HS-27A (cell line): Measurements from ENCODE around the gene SLC5A4.
"Not testable (repeated sequence)": the region's sequence is repeated elsewhere in the genome, so short reads cannot be mapped to it uniquely, and the experiment has no call there.

Source experiments
- DNase-seq: peaks from one replicate; pipeline ENCODE4 v3.0.0-alpha.2; 2012; ENCODE audit warnings: low read depth, missing footprints

SLC5A4 gene

GRCh38 chr22:32255217-32255616 is at the start of gene SLC5A4:
TSS of gene SLC5A4 (minus strand) at chr22:32255347. CDS start at chr22:32255329, 18 bp downstream.
- no peak for DNase-seq

- not testable (repeated sequence) for DNase-seq
Measured at GRCh38 chr22:32293921-32294320, 38.8 kb upstream of the SLC5A4 start.

DNA sequence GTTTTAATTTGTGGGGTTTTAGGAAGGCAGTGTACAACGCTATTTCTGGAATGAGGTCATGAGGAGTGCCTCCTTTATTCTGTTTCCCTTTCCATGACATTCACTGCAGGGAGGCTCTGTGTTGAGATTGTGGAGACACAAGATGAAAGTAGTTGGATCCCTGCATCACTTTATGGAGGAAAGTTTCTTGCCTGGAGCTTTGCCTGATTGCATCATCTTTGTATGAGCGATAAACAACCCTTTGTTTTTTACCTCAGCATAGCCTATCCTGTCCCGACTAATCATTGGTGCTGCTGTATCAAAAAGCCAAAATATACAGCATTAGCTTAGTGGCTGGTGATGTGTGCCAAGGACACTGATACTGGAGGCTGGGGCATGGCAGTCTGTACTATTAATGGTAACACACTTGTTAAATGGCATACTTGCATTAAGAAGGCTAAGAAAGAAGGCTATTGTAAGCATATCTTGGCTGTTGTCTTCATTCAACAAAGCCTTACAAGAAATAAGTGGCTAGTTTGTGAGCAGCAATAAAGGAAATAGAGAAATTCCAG is 31.2 kb upstream of the SLC5A4 start:
- DNase-seq = no peak

GRCh38 chr22:32281072-32281471 is 25.9 kb upstream of the SLC5A4 start:
- DNase-seq = no peak

GRCh38 chr22:32275353-32275752 is 20.2 kb upstream of the SLC5A4 start:
- DNase-seq = not testable (repeated sequence)

DNA sequence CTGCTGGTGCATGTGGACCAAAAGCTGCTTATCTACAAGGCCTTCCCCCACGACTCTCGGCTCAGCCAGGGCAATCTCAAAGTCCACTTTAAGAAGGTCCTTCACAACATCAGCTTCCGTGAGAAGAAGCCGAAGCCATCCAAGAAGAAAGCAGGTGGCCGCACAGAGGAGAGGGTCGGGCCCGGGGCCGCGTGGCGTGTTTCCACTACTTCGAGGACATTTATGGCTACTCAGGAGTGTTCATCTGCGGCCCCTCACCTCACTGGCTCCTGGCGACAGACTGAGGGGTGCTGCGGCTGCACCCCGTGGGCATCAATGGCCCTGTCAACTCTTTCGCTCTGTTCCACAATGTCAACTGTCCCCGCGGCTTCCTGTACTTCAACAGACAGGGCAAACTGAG is 16.2 kb upstream of the SLC5A4 start:
- DNase-seq = no peak

DNA sequence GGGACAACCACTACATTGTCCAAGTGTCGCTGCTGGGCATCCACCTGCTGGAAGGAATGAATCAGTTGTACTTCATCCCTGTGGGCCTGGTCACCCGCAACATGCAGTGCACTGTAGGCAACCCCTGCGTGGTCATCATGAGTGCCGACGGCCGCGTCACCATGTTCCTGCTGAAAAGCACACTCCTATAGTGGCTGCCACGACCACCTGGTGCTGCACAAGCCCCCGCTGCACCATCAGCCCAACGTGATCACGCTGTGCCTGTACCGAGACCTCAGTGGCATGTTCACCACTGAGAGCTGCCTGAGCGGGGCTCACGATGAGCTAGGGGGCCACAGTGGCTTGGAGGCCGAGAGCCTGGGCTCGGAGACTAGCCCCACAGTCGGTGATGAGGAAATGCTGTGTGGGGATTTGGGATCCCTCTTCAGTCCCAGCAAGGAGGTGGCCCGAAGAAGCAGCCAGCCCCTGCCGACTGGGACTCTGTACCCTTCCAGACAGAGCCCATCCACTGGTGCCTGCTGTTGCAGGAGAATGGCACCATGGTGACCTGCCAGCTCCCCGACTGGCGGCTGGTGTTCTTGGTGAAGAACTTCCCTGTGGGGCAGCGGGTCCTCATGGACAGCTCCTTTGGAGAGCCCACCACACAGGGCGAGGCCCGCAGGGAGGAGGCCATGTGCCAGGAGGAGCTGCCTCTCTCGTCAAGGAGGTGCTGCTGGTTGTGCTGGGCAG is 15.7 kb upstream of the SLC5A4 start:
- no peak for DNase-seq

GRCh38 chr22:32269316-32269715 is 14.2 kb upstream of the SLC5A4 start:
- no peak for DNase-seq

DNA sequence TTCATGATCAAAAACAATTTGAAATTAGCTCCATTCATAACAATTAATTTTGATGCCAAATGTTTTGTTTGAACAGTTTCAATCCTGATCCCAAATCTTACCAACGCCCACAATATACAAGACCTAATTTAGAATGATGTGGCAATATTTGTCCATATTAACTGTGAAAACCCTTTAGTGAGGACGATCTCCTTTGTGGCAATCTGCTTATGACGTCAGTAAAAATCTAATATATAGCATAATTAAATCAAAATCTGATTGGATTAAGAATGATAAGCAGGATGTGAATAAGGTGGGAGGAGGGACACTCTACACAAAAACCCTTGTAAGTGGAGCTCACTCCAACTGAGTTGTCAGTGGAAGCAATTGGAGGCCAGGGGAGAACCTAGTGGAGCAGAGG is 11.9 kb upstream of the SLC5A4 start:
- DNase-seq = no peak

GRCh38 chr22:32265882-32266767 is 11.0 kb upstream of the SLC5A4 start:
- peak; percentile 15 for DNase-seq

- not testable (repeated sequence) for DNase-seq
Measured at GRCh38 chr22:32263678-32264077, 8.5 kb upstream of the SLC5A4 start.

GRCh38 chr22:32261306-32261705 is 6.2 kb upstream of the SLC5A4 start:
- DNase-seq = no peak

DNA sequence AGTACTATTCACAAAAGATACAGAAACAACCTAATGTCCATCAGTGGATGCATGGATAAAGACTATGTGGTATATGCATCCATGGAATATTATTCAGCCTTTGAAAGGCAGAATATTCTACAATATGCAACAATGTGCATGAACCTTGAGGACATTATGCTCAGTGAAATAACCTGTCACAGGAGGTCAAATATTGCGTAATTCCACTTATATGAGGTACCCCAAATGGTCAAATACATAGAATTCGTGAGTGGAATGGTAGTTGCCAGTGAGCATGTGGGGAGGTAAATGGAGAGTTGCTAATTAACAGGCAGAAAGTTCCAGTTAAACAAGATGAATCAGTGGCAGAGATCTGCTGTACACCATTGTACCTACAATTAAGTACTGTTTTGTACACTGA is 3.6 kb upstream of the SLC5A4 start:
- DNase-seq = no peak

DNA sequence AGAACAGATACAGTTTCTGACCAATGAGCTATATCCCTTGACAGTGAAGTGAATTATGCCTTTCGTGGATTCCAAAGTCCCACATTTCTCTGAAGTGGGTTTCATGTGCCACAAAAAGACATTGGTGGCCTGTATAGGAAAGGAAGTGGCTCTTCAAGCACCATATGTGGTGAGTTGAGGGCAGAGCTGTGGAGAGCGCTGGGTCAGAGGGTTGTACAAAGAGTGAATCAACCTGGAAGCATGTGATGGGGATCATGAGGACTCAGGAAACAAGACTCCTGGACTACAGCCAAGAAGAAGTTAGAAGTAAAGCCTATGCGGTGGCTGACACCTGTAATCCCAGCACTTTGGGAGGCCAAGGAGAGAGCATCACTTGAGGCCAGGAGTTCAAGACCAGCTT is 579 bp upstream of the SLC5A4 start:
- DNase-seq = no peak

DNA sequence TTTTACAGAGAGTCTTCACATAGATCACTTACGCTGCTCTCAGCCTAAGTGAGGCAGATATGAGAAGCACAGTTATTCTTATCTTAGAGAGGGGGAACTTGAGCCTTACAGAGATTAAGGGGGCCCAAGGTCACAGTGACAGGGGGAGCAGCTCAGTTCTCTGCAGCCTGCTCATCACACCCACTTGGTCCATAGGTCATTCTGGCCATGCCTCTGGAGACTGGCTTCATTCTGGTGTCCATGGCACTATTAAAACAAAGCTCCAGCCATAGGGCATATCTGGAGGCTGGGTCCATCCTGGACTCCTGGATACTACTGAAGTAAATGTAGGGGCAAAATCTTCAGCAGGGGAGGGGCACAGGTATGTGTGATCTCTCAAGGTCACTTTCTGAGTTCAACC is 5.9 kb downstream of the SLC5A4 start:
- no peak for DNase-seq

- no peak for DNase-seq
Measured at GRCh38 chr22:32248276-32248675, 6.9 kb downstream of the SLC5A4 start.

GRCh38 chr22:32246166-32246565 is 9.0 kb downstream of the SLC5A4 start:
- no peak for DNase-seq

DNA sequence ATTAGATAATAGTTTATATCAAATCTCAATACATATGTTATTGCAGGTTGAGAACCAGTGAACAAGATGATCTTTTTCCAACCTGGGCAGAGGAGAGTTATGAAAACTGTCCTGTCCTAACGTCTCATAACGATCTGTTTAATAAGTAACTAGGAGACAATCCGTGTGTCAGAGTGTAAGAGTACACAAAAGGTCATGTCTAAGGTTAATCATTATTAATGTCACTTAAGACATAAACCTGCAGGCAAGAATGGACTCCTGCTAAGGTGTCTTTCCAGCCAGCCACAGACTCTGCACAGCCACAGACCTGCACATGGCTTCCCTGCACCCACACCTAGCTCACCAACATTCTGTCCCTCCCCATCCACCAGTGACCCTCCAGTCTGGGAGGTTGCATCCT is 10.1 kb downstream of the SLC5A4 start:
- DNase-seq = no peak

GRCh38 chr22:32244547-32244946 is 10.6 kb downstream of the SLC5A4 start:
- no peak for DNase-seq

GRCh38 chr22:32240461-32240860 is 14.7 kb downstream of the SLC5A4 start:
- no peak for DNase-seq

- DNase-seq = no peak
Measured at GRCh38 chr22:32237906-32238305, 17.2 kb downstream of the SLC5A4 start.

DNA sequence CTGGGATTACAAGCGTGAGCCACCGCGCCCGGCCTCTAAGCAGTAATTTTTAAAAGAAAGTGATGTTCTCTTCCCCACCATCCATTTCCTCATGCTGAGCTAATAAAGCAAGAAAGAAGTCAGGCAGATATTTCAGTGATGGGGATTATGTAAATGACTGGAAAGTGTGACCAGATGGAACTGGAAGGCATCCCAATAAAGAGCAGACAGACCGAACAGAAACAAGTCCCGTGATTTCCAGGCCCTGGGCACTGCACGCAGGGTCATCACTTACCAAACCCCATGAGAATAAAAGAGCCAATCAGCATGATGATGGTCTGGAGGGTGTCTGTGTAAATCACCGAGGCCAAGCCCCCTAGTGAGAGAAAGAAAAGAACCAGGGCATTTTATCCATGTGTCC is 18.2 kb downstream of the SLC5A4 start:
- no peak for DNase-seq

DNA sequence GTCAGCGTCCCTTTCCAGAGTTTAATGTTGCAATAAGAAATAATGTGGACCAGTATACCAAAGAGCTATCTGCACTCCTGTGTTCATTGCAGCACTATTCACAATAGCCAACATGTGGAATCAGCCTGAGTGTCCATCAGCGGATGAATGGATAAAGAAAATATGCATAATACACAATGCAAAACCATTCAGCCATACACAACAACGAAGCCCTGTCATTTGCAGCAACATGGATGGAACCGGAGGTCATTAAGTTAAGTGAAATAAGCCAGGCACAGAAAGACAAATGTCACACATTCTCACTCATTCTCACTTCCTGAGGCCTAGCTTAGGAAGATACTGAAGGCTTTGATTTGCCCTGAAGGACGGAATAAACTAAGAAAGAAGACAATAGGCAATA is 22.1 kb downstream of the SLC5A4 start:
- no peak for DNase-seq
